MCF 10A (cell line): ENCODE results near the gene EHD1. TPM values are rescaled to one million over a fixed set of nuclear protein-coding genes. Genes with fewer than 3 reads are reported as not detected.

Source experiments
- BruUV-seq: library from RNA; stranded (reverse); fragments of 400-500 nt; replicated peaks from 2 replicates; lab custom pipeline; 2021; lab: Mats Ljungman, UMichigan
- CTCF ChIA-PET: fragments of 300-600 bp; sonication (Branson Sonifier 250); formaldehyde crosslinking; extraction: SDS; loops from one replicate; lab custom pipeline; 2021; ENCODE audit warnings: antibody characterized with exemption, inconsistent platforms; lab: Yijun Ruan, JAX
- POLR2A ChIA-PET: fragments of 300-600, 350-650 bp; sonication (Branson Sonifier 250); formaldehyde crosslinking; extraction: SDS; loops from one replicate; lab custom pipeline; 2020; ENCODE audit warnings: antibody characterized with exemption, inconsistent platforms; lab: Yijun Ruan, JAX
- DNase-seq: peaks from one replicate; pipeline ENCODE4 v3.0.0-alpha.2; 2018; ENCODE audit not compliant: unreplicated experiment
- H3K27ac Mint-ChIP-seq: one replicate; pipeline ENCODE4 v1.8.0; 2022; ENCODE audit warnings: mild to moderate bottlenecking, low read depth, mixed read lengths; ENCODE audit not compliant: unreplicated experiment
- H3K27me3 Mint-ChIP-seq: one replicate; pipeline ENCODE4 v1.8.0; 2022; ENCODE audit warnings: mixed read lengths; ENCODE audit not compliant: insufficient read depth, unreplicated experiment
- H3K36me3 Mint-ChIP-seq: one replicate; pipeline ENCODE4 v1.8.0; 2022; ENCODE audit warnings: mild to moderate bottlenecking, moderate library complexity, mixed read lengths; ENCODE audit not compliant: insufficient read depth, unreplicated experiment
- H3K4me1 Mint-ChIP-seq: one replicate; pipeline ENCODE4 v1.8.0; 2022; ENCODE audit warnings: mixed read lengths; ENCODE audit not compliant: insufficient read depth, unreplicated experiment
- H3K4me3 Mint-ChIP-seq: one replicate; pipeline ENCODE4 v1.8.0; 2022; ENCODE audit warnings: mild to moderate bottlenecking, moderate library complexity, mixed read lengths; ENCODE audit not compliant: unreplicated experiment
- H3K9me3 Mint-ChIP-seq: one replicate; pipeline ENCODE4 v1.8.0; 2022; ENCODE audit warnings: mixed read lengths; ENCODE audit not compliant: unreplicated experiment
- intact Hi-C: fragments of 100-400 bp; cut with micrococcal nuclease; formaldehyde crosslinking; loops from 2 replicates; pipeline ENCODE4 v1.14.1; 2022
- total RNA-seq: library from RNA; stranded (reverse); gene quantifications from 2 replicates; pipeline ENCODE4 v1.2.3, GENCODE V29; 2022
- TF ChIP-seq, protein P1 (sequence below): fragments of 200-600 bp; IDR thresholded peaks from one replicate; pipeline ENCODE4 v1.8.0; 2022; ENCODE audit warnings: antibody characterized with exemption, mild to moderate bottlenecking; ENCODE audit not compliant: unreplicated experiment

The EHD1 gene
- total RNA-seq, 1 experiment from 2014 or later: 80.6 TPM

GRCh38 chr11:64850979-64851567, 27.3 kb downstream of the EHD1 start:
- ChIA-PET POLR2A (interaction anchor here (0.8 to 1.6 kb wide), 3 partner anchors 18 to 27 kb away, joined by 3 to 6 read pairs (median 4); partner anchors contain the start of gene EHD1), CTCF (interaction anchor here (6.3 to 15.7 kb wide), 2 partner anchors 31 to 44 kb away, joined by 93 to 286 read pairs; partner anchors contain the start of gene EHD1)
- DNase-seq: no peak
- no peak overlapping the region for H3K4me3 Mint-ChIP-seq
- H3K9me3 Mint-ChIP-seq: no peaks in the 10 kb centered on the region
- H3K4me1 Mint-ChIP-seq: peaks cover 35% of the 10 kb centered on the region
- intact Hi-C loops: no loop called here
- TF ChIP-seq, protein P1, sequence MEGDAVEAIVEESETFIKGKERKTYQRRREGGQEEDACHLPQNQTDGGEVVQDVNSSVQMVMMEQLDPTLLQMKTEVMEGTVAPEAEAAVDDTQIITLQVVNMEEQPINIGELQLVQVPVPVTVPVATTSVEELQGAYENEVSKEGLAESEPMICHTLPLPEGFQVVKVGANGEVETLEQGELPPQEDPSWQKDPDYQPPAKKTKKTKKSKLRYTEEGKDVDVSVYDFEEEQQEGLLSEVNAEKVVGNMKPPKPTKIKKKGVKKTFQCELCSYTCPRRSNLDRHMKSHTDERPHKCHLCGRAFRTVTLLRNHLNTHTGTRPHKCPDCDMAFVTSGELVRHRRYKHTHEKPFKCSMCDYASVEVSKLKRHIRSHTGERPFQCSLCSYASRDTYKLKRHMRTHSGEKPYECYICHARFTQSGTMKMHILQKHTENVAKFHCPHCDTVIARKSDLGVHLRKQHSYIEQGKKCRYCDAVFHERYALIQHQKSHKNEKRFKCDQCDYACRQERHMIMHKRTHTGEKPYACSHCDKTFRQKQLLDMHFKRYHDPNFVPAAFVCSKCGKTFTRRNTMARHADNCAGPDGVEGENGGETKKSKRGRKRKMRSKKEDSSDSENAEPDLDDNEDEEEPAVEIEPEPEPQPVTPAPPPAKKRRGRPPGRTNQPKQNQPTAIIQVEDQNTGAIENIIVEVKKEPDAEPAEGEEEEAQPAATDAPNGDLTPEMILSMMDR: no peak
- peaks cover 20% of the 10 kb centered on the region for H3K36me3 Mint-ChIP-seq
- BruUV-seq: no TSS peak
- peak overlapping the region; percentile 49 for H3K27ac Mint-ChIP-seq
- H3K27me3 Mint-ChIP-seq: no peaks in the 10 kb centered on the region

- H3K36me3 Mint-ChIP-seq: peaks cover 9% of the 10 kb centered on the region
- H3K27me3 Mint-ChIP-seq: no peaks in the 10 kb centered on the region
- no peak overlapping the region for H3K27ac Mint-ChIP-seq
- no TSS peak for BruUV-seq
- CTCF ChIA-PET: interaction anchor here (0.6 to 15.7 kb wide), 8 partner anchors 10 to 164 kb away, joined by 3 to 286 read pairs (median 25); partner anchors contain the start of genes ARL2, BATF2 and EHD1
- intact Hi-C loops: no loop called here
- POLR2A ChIA-PET: interaction anchor here (0.6 to 2.3 kb wide), 6 partner anchors 25 to 165 kb away, joined by 3 to 22 read pairs (median 4); partner anchors contain the start of genes ATG2A and EHD1
- no peaks in the 10 kb centered on the region for H3K9me3 Mint-ChIP-seq
- no peak for DNase-seq
- peaks cover 28% of the 10 kb centered on the region for H3K4me1 Mint-ChIP-seq
- TF ChIP-seq, protein P1: no peak
- H3K4me3 Mint-ChIP-seq: no peak overlapping the region
Observed at GRCh38 chr11:64849598-64850356, 28.6 kb downstream of the EHD1 start.

- peaks cover 1% of the 10 kb centered on the region for H3K36me3 Mint-ChIP-seq
- BruUV-seq: no TSS peak
- CTCF ChIA-PET: interaction anchor here (0.6 to 15.7 kb wide), 15 partner anchors 11 to 263 kb away, joined by 3 to 286 read pairs (median 7); partner anchors contain the start of genes ARL2, BATF2, EHD1 and TM7SF2
- H3K27ac Mint-ChIP-seq: no peak overlapping the region
- no peak for DNase-seq
- H3K4me1 Mint-ChIP-seq: peaks cover 24% of the 10 kb centered on the region
- H3K9me3 Mint-ChIP-seq: no peaks in the 10 kb centered on the region
- no peak overlapping the region for H3K4me3 Mint-ChIP-seq
- no peaks in the 10 kb centered on the region for H3K27me3 Mint-ChIP-seq
- TF ChIP-seq, protein P1: no peak
- POLR2A ChIA-PET: interaction anchor here (0.6 to 2.3 kb wide), 8 partner anchors 15 to 166 kb away, joined by 3 to 22 read pairs (median 5); partner anchors contain the start of genes ATG2A, EHD1 and SF1
- intact Hi-C loops: no loop called here
Observed at GRCh38 chr11:64848826-64849597, 29.4 kb downstream of the EHD1 start.
